Activated CD8-positive, alpha-beta memory T cell treated with anti-CD3 and anti-CD28 coated beads for 1 hour (primary cell): ENCODE data around the gene LMCD1.

Source experiments
- DNase-seq, 2 donors: peaks; one replicate each; pipeline ENCODE4 v3.0.0-alpha.2; 2020; ENCODE audit warnings: low read depth in 1 of 2; ENCODE audit errors: extremely low read depth in 1 of 2

The LMCD1 gene, protein sequence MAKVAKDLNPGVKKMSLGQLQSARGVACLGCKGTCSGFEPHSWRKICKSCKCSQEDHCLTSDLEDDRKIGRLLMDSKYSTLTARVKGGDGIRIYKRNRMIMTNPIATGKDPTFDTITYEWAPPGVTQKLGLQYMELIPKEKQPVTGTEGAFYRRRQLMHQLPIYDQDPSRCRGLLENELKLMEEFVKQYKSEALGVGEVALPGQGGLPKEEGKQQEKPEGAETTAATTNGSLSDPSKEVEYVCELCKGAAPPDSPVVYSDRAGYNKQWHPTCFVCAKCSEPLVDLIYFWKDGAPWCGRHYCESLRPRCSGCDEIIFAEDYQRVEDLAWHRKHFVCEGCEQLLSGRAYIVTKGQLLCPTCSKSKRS

DNA sequence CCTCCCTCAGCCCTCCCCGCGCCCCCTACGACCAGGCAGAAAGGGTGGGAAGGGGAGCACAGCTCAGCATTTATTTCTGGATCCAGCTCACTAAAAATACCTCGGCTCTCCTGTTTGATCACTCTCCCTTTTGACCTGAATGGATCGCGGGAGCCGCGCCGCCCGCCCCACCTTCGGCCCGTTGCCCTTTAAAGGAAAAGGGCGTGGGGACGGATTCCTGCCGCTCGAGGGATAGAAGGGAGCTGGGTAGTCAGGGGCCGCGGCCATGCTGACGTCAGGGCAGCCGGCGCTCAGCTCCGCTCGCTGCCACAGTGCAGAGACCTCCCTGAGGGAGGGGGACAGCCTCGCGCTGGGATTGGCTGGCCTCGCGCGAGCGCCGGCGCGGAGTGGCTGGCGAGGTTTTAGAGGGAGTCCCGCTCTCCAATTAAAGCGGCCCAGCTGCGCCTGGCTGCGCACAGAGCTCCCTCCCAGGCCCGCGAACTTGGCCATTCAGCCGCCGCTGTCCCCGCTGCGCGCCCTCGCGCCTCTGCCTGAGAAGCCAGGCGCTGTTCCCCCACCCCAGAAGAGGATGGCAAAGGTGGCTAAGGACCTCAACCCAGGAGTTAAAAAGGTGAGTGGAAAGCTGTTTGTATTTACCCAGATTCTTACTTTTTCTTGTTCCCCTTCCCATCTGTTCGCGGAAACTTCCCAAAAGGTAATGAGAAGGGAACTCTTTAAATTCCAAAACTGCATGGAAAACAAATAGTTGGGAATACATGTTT, at the start of gene LMCD1:
Gene LMCD1, plus strand, starts transcription at position 453 of the 761 bp plus-strand sequence. Its CDS starts 116 bp downstream, at position 569.
- DNase-seq, result peak; percentile 9 to 64

DNA sequence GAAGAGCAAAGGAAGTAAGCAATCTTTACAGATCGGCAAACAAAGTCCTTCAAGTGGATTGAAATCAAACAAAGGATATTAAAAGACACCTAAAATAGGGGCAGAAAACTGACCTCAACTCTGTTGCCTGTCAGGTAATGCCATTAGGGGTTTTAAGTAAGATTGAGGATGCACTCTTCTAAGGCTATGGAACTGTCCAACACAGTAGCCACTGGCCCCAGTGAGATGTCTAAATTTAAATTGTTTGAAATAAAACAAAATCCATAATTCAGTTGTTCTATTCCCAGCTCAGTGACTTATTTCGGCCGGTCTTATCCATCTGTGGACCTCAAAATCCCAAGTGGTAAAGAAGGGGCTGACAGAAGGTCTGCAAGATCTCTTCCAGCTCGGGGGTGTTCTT, 49.5 kb upstream of the LMCD1 start:
- no peak for DNase-seq

DNA sequence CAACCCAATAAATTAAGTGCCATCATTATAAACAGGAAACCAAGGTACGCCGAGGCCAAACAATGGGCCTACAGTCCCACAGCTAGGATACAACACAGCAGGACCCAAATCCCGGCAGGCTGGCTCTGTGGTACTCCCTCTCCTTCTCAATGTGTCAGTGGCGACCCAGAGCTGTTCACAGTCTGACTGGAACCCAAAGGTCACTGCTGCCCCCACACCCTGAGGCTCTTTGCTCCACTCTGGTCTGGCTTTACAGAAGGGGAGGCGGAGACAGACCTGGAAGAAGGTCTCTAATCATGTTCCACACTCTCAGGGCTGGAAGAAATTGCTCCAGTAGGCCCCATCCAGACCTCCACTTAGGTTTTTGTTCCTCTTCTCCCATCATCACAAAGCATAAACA, 48.5 kb upstream of the LMCD1 start:
- DNase-seq, result no peak

DNA sequence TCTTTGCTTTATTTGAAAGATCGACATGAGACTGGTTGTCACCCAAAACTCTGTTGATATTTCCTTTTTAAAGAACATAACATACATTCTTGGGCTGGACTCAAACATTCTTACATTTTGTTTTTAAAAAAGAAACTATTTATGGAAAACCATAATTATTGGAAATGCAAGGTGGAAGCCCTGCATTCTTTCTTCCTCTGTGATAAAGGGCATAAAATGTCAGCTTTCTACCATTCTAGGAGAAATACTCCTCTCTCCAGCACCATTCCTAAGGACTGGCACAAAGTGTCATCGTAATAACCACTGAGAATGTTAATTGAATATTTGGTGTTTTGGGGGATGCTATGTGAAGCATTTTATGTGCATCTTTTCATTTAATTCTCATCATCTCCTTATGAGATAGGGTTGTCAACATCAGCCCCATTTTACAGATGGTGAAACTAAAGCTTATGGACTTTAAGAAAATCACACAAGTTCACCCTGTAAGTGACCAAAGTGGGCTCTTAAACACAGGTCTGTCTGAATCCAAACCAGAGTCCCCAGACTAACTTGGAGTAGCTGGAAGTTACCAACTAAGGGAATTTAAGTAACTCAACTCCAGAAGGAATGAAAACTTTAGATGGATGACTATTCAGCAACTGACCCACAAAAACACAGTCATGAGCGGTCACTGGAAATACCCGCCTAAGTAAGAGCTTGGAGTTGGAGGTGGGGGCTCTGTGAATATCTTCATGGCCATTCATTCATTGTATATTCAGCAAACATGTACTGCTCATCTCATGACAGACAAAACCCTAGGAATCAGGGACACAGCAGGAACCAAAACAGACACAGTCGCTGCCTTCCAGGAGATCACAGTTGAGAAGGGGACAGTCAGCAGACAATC, 45.9 kb upstream of the LMCD1 start:
- no peak for DNase-seq

DNA sequence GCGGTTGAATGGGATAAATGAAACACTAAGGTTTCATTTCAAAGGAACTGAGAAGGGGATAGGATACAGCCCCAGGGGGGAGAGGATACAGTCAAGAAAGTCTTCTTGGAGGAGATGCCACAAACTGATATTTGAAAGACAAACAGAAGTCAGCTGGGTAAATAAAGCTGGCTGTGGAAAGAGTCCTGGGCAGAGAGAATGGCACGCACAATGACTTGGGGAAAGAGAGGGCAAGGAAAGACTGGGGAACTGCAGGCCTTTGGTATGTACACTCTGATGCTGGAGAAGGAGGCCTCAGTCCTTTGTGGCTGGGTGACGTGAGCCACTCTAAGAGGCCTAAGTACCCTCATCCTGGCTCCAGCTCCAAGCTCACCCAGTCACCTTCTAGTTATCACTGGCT, 45.2 kb upstream of the LMCD1 start:
- no peak for DNase-seq

DNA sequence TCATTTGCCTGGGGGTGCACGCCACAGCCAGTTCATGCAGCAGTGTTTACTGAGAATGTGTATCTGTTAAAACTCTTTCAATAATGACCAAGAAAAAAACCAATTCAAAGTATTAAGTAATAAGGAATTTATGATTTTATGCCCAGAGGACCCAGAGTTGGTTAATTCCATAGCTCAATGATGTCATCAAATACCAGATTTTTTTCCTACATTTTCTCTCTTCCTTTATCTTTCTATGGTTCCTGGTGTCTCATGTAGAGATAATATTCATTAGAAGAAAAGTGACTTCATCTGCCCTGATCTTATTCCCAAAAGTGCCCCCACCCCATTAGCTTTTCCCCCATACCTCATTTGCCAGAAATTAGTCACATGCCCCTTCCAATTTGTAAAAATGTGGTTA, 44.6 kb upstream of the LMCD1 start:
- DNase-seq, result no peak

DNA sequence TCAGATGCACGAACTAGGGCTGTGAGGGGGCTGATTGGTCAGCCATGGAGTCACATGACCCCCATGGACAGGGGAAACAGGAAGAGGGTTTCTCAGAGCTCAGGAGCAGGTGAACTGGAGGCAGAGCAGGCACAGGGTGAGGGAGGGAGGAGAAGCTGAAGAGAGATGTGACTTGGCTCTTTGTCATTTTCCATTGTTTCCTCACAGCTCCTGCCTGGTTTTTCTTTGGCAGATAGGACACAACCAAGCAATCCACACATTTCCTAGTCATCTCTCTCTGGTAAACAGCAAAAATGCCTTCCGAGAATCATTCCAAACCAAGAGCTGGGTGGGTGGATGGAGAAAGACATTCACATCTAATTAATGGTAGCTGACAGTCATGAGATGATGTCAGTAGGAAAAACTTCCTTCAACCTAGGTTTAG, 43.4 kb upstream of the LMCD1 start:
- DNase-seq, result no peak

DNA sequence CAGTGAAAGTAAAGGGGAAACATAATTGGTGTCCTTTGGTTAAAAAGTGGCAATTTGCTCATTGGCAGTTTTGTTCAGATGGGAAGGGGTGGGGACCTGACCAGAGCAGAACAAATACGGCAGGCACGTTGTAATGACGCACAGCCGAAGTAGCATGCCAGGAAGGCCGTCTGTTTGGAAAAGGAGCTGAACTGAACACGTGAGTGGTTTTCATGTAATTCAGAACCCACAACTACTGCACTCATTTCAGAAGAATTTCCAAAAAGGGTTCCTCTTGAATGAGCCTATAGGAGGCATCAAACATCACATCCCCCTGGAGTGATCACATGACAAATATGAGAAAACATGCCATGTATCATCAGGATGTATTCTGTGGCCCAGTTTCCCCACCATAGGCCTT, 42.9 kb upstream of the LMCD1 start:
- DNase-seq, result no peak

DNA sequence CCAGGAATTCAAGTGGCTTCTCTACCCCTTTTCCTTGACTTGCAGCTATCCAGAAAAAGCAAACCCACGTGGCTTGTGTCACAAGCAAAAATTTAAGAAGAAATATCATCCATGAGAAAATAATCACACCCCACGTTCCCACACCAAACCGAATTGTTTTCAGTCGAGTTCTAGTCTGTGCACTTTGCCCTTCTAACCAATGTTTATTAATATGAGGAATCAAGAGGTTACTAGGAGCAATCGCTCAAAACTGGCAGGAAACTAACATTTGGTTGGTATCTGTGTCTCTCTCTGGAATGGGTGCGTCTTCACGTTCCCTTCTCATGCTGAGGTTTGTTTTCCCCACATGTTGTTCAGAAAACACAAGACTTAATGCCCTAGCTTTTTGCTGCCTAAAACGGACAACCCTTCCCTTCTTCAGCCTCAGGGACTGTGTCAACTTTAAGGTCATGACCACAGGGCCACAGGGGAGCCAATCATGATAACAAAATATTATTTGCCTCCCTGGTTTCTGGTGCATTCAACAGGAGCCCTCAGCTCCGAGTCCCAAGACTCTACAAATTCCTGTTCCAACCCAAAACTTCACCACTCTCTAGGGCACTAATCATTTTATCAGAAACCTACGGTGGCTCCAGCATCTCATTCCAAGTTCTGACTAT, 41.4 kb upstream of the LMCD1 start:
- no peak for DNase-seq

DNA sequence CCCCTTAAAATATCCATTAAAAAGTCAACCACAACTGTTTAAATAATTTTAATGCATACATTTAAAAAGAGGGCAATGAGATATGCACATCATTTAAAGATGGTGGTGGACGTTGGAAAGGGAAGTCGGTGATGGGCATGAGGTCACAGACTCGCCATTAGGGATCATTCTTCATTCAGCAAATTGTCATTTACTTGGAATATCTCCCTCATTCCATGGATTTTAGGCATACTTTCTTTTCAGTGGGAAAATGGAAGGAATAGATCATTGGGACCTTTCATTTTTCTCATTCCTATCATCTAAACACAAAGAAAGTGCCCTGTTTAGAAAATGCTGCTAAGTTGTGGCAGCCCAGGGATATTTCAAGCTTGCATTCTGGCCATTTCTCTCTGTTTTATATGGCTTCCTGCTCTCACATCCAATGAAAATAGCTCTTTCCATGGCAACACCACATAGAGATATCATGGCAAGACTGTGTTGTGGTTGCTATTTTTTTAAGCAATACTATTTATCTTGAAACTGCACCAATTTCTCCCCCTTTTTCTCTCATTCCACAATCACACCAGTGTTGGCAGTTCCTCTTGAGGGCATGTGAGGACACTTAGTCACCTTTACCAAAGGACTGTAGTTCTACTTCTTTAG, 40.7 kb upstream of the LMCD1 start:
- no peak for DNase-seq

DNA sequence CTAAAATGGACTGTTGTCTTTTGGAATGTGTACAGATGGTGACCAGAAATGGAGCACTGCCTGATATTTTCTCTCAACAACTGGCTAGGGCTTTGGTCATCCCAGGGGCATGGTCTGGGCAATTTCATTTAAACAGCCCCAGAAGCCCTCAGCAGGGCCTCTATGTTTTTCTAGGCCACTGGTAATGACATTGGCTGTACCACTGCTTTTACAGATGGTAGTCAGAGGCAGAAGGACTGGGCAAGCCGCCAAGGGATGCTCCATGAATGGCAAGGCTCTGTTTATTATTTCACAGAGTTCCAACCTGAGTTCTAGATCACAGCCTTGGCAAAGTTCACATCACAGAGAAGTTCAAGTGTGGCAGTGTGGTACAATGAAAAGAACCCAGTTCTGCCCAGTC, 37.0 kb upstream of the LMCD1 start:
- no peak for DNase-seq

DNA sequence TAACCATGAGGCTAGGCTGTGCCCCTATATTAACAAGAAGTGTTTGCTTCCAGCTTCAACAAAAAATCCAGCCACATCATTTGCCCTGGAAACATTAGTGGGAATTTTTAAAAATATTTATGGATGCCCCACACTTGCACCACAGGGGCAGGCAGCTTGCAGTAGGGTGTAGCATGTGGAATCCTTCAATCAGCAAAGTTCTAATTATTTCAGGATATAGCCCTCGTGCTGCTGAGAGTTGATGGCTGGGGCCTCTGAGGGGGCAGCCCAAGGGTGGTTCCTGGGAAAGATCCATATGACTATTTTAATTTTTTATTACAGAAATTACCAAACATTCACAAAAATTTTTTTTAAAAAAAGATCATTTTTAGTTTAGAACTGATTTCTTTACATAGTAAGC, 35.1 kb upstream of the LMCD1 start:
- no peak for DNase-seq

DNA sequence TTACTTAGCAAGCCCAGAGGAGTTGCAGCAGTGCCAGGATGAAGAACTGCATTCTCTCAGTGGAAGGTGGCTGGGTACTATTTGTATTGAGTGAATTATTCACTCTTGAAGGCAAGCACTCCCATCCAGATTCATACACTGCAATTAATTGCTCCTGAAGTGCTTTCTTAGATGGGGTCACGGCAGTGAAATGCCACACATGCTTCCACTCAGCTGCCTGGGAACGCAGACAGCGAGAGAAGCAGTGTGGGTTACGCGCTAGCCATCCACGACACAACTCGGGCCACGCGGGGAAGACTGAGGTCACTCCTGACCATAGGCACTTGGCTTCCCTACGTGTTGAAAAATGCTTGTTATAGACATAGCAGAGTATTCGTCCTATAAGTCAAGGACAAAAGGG, 30.8 kb upstream of the LMCD1 start:
- DNase-seq, result no peak

DNA sequence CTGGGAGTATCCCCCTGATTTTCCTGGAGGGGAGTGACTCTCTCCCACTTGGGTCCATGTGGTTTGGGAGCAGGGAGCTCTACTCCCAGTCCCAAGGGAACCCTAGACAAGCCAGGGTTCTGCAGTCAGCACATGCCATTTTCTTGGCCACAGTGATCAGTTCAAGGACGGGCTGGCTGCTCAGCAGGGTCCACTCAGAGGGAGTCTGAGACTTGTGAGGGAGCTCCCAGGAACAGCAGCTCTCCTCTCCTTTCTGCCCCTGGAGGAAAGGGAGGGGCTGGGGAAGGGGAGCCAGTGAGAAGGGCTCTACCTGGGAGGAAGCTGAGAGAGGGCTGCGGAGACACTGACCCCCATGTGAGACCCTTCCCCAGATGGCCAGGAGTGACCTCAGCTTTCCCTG, 29.1 kb upstream of the LMCD1 start:
- DNase-seq, result no peak

DNA sequence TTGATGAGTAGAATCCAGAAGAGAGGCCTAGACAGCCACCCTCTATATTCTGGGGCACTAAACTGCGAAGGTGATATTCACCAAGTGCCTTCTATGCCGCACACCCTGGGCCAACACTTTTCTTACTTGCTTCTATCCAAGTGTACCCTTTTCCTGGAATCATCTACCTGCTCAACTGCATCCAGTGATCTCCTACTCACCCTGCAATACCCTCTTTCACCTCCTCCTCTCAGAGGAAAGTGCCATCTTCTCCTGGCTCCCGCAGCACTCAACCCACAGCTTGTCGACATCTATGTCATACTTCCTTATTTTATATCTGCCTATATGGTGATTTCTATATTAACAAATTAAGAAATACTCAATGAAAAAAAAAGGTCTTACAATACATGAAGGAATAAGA, 28.6 kb upstream of the LMCD1 start:
- DNase-seq, result no peak

DNA sequence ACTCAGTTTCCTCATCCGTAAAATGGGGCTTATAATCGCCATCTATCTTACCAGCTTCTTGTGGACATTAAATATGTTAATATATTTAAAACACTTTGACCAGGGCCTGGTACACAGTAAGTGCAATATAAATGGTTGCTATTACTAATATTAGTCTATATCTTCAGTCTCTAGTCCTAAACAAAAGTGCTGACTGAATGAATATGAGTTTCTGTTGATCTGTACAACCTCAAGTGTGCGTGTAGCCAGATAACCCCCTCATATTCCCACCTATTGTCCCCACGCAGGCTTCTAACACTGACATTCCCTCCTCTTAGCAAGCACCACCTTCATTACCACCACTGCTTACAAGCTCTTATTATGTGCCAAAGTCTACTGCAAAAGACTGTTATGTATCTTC, 27.6 kb upstream of the LMCD1 start:
- no peak for DNase-seq

DNA sequence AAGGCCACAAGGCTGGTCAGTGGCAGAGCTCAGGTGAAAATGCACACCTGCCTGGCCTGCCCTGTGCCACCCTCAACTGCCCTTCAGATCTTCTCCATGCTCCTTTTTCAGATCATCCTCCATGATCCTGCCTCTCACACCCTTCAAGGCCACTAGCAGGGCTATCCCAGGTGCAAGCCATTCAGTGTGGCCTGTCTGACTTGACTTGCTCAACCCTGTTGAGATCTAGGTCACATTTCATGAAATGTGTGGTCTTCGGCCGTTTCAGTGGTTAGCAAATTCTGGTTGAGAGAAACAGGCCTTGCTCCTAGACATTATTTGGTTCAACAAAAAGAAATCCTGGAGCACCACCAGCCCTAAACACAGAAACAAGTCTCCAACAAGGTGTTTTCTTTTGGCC, 26.6 kb upstream of the LMCD1 start:
- no peak for DNase-seq

DNA sequence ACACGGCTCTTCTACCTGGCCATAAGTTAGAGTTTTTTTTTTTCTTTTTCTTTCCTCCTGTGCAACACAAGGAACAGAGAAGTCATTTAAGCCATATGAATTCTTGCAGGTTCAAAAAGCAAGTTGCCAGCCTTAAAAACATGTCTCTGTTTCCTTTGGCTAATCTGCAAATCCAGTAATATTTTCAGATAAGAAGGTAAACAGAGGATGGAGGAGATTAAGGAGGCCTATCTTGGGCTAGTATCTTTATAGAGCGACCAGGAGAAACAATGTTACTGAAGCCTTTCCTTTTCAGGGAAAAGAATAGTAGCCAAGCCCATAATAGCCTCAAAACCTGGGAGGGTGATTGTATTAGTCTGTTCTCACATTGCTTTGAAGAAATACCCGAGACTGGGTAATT, 20.9 kb upstream of the LMCD1 start:
- DNase-seq, result no peak

DNA sequence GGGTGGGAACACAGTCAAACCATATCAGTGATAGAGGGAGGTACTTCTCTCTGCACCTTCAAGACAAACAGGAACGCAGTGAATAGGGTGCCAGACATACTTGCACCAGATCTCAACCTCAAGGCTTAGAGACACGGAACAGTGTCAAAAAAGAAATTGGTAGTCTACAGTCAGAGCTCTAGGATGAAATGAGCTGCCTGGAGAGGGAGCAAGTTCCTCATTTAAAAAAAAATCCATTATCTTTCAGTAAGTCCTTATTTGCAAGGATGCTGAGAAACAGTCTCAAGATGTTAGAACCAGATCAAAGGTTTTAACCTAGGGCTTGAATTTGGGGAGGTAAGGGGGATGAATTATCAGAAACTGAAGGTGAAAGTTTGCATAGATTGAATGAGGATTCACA, 20.2 kb upstream of the LMCD1 start:
- DNase-seq, result no peak

DNA sequence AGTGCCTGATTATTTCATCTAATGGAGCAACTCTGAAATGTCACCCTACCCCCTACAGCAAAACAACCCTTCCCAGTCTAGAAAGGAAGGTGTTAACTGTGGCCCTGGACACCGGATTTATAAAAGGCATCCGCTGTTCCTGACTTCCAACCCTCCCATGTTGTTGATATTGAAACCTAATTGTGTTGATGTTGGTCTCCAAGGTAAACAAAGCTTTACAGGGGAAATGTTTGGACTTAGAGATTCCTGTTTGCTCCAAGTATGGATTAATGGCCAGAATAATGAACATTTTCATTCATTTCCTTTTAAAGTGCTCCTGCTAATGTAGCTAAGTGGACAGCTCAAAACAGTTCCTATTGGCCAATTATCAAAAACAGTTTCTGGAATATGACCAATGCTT, 19.4 kb upstream of the LMCD1 start:
- DNase-seq, result no peak
